Adipocyte (in vitro differentiated cells): ENCODE data around the gene DDA1.
"Not testable (repeated sequence)": the region's sequence is repeated elsewhere in the genome, so short reads cannot be mapped to it uniquely, and the experiment has no call there.

Source experiments
- DNase-seq: peaks from one replicate; pipeline ENCODE4 v3.0.0-alpha.2; 2015; ENCODE audit warnings: low read depth
- H3K27me3 ChIP-seq: replicated peaks from 2 replicates; pipeline ENCODE4 v1.7.0; 2013; ENCODE audit warnings: mild to moderate bottlenecking, low read length, moderate library complexity; ENCODE audit not compliant: control insufficient read depth, insufficient read depth
- H3K36me3 ChIP-seq: 2 replicates; pipeline ENCODE4 v1.7.0; 2013; ENCODE audit warnings: low read length, mild to moderate bottlenecking, moderate library complexity; ENCODE audit not compliant: control insufficient read depth, insufficient read depth, severe bottlenecking
- H3K4me1 ChIP-seq: 2 replicates; pipeline ENCODE4 v1.7.0; 2013; ENCODE audit warnings: mild to moderate bottlenecking, low read length, moderate library complexity; ENCODE audit not compliant: control insufficient read depth, insufficient read depth
- H3K4me3 ChIP-seq: 2 replicates; pipeline ENCODE4 v1.7.0; 2013; ENCODE audit warnings: mild to moderate bottlenecking, low read length, moderate library complexity
- H3K9ac ChIP-seq: 2 replicates; pipeline ENCODE4 v1.7.0; 2013; ENCODE audit warnings: mild to moderate bottlenecking, low read length, moderate library complexity
- H3K9me3 ChIP-seq: 2 replicates; pipeline ENCODE4 v1.7.0; 2013; ENCODE audit warnings: mild to moderate bottlenecking, low read length, moderate library complexity; ENCODE audit not compliant: control insufficient read depth

DDA1 gene

DNA sequence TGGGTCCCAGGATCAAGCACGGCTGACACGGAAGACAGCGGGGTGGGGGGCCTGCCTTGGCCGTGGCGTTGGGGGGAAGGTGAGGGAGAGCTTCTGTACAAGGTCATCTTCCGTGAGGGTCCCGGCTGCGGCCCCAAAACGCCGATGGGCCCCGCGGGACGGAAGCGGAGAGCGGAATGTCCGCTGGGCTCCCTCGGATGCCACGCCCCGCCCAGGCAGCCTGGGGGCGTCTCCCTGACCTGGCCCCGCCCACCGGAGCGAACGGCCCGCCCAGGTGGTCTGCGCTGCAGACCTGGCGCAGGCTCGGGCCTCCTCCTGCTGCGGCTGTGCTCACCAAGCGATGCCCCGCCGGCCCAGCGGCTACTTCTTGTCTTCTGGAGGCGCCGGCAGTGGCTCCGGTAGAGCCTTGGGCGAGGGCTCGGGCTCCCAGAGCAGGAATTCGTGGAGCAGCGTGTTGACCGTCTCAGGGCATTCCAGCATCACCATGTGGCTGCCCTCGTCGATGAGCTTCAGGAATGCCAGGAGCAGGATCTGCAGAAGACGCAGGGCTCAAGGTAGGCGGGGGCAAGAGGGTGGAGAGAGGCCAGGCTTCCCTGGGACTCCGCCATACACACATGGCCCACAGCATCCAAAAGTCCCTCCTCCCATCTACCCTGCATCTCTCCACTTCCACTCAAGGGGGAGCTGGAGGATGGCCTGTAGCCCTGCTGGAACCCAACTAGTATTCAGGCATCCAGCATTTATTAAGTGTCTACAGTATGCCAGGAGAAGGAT is 16.9 kb upstream of the DDA1 start:
- H3K9me3 ChIP-seq, result no peaks in the 10 kb centered on the region
- peak overlapping the region; percentile 79 for H3K9ac ChIP-seq
- no peaks in the 10 kb centered on the region for H3K27me3 ChIP-seq
- no peaks in the 10 kb centered on the region for H3K36me3 ChIP-seq
- peak; percentile 93 for DNase-seq
- peak overlapping the region; percentile 82 for H3K4me3 ChIP-seq
- H3K4me1 ChIP-seq, result peaks cover 5% of the 10 kb centered on the region

DNA sequence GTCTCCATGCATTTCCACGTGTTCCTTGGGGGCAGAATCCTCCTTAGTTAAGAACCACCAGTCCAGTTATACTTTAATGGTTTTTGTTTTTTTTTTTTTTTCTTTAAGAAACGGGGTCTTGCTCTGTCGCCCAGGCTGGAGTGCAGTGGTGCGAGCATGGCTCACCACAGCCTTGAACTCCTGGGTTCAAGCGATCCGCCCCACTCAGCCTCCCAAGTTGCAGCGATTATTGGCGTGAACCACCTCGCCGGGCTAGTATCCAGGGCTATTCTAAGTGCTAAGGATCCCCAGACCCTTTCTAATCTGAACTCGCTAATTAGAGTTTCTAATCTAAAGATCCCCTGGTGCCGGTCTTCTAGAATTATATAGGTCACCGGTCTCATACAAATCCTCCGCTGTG is 15.8 kb upstream of the DDA1 start:
- no peaks in the 10 kb centered on the region for H3K36me3 ChIP-seq
- no peaks in the 10 kb centered on the region for H3K27me3 ChIP-seq
- DNase-seq, result no peak
- no peaks in the 10 kb centered on the region for H3K9me3 ChIP-seq
- H3K4me3 ChIP-seq, result no peak overlapping the region
- peaks cover 5% of the 10 kb centered on the region for H3K4me1 ChIP-seq
- H3K9ac ChIP-seq, result no peak overlapping the region

DNA sequence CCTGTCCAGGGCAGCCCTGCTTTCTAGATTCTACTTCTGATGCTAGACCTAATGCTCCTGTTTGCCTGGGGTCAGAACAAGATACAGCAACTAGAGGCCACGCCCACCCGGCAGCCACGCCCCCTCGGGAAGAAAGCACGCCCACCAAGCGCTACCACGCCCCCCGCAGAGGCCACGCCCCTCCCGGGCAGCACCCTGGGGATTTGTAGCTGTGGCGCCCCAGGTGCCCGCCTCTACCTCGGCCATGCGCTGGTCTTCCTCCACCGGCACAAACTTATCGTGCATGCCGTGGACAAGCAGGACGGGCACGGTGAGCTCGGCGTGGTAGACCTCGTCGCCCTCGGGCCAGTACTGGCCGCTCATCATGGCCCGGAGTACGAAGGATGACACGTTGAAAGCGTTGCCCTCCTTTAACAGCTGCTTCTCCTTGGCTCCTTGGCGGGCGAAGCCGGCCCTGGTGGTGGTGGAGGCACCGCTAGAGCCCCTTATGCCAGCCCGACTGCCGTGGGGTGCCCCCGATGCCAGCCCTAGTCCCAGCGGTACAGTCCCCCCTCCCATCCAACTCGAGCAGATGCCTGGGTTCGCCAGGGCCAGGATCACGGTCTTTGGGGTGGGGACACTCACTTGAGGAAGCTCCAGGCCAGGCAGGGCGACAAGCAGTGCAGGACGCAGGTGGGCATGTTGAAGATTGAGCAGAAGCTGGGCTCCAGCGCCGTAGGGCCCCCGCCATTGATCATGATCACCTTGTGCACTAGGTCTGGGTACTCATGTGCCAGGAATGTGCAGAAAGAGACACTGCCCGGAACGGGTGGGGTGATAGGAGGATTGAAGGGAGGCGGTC is 15.1 kb upstream of the DDA1 start:
- no peaks in the 10 kb centered on the region for H3K36me3 ChIP-seq
- DNase-seq, result peak; percentile 47
- H3K4me1 ChIP-seq, result peaks cover 5% of the 10 kb centered on the region
- H3K9ac ChIP-seq, result no peak overlapping the region
- no peaks in the 10 kb centered on the region for H3K27me3 ChIP-seq
- no peaks in the 10 kb centered on the region for H3K9me3 ChIP-seq
- no peak overlapping the region for H3K4me3 ChIP-seq

DNA sequence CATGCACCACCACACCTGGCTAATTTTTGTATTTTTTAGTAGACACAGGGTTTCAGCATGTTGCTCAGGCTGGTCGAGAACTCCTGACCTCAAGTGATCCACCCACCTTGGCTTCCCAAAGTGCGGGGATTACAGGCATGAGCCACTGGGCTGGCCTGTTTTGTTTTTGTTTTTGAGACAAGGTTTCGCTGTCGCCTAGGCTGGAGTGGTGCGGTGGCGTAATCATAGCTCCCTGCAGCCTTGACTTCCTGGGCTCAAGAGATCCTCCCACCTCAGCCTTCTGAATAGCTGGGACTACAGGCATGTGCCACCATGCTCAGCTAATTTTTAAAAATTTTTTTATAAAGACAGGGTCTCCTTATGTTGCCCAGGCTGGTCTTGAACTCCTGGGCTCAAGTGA is 13.8 kb upstream of the DDA1 start:
- H3K4me1 ChIP-seq, H3K27me3 ChIP-seq, H3K4me3 ChIP-seq, H3K9me3 ChIP-seq, H3K36me3 ChIP-seq, DNase-seq, H3K9ac ChIP-seq: not testable (repeated sequence)

DNA sequence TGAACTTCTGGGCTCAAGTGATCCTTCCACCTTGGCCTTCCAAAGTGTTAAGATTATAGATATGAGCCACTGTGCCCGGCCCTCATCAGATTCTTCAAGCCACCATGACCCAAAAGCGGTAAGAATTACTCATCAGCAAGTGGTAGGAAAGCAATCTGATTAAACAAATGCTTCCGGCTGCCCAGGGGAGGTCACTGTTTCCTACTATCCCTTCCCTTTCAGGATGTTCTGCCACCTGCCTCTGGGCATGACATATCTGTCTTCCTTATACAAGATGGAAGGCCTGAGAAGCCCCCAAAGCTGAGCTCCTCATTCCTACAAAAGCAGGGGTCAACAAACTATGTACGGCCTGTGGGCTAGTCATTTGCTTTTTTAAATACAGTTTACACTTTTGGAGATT is 13.1 kb upstream of the DDA1 start:
- Histone ChIP-seq H3K4me1 (peaks cover 5% of the 10 kb centered on the region), H3K27me3 (no peaks in the 10 kb centered on the region), H3K9ac (no peak overlapping the region), H3K9me3 (no peaks in the 10 kb centered on the region), H3K36me3 (no peaks in the 10 kb centered on the region), H3K4me3 (no peak overlapping the region)
- DNase-seq, result peak; percentile 15

DNA sequence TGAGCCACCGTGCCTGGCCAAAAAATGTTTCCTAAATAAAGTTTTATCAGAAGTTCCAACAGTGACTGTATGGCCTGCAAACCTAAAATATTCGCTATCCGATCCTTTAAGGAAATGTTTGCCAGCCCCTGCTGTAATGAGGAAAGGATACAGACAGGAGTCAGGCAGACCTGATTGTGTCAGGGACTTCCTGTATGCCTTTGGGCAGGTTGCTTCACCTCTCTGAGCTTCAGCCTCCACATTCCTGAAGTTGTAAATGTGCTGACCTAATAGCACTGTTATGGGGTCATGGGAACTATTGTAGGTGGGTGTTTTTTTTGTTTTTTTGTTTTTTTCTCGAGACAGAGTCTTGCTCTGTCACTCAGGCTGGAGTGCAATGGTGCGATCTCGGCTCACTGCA is 12.4 kb upstream of the DDA1 start:
- no peak overlapping the region for H3K4me3 ChIP-seq
- H3K27me3 ChIP-seq, result no peaks in the 10 kb centered on the region
- DNase-seq, result no peak
- H3K4me1 ChIP-seq, result peaks cover 5% of the 10 kb centered on the region
- H3K36me3 ChIP-seq, result no peaks in the 10 kb centered on the region
- H3K9me3 ChIP-seq, result no peaks in the 10 kb centered on the region
- no peak overlapping the region for H3K9ac ChIP-seq

DNA sequence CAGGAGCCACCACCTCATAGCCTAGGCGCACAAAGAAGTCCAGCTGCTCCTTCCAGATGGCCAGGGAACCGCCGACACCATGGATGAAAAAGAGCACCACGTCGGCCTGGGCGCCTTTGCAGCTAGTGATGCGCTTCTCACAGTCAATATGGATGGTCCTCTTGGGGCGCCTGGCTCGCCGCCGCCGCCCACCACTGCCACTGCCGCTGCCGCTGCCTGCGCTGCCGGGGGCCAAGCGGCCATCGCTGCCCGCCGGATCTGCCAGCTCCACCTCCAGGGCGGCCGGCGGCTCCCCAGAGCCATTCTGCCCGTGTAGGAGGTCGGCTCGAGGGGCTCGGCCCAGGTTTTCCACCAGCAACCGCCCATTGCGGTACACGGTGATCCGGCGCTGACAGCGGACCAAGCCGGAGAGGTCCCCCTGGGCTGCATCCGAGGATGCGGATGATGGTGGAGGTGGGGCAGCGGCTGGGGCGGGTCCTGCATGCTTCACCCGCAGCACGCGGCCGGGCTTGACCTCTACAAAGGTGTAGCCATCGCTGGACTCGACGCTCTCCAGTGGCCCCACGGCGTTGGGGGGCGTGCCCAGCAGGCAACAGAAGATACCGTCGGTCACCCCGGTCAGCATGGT is 8.3 kb upstream of the DDA1 start:
- Histone ChIP-seq H3K36me3 (no peaks in the 10 kb centered on the region), H3K9ac (no peak overlapping the region), H3K27me3 (no peaks in the 10 kb centered on the region), H3K4me3 (no peak overlapping the region), H3K9me3 (no peaks in the 10 kb centered on the region), H3K4me1 (peaks cover 24% of the 10 kb centered on the region)
- no peak for DNase-seq

DNA sequence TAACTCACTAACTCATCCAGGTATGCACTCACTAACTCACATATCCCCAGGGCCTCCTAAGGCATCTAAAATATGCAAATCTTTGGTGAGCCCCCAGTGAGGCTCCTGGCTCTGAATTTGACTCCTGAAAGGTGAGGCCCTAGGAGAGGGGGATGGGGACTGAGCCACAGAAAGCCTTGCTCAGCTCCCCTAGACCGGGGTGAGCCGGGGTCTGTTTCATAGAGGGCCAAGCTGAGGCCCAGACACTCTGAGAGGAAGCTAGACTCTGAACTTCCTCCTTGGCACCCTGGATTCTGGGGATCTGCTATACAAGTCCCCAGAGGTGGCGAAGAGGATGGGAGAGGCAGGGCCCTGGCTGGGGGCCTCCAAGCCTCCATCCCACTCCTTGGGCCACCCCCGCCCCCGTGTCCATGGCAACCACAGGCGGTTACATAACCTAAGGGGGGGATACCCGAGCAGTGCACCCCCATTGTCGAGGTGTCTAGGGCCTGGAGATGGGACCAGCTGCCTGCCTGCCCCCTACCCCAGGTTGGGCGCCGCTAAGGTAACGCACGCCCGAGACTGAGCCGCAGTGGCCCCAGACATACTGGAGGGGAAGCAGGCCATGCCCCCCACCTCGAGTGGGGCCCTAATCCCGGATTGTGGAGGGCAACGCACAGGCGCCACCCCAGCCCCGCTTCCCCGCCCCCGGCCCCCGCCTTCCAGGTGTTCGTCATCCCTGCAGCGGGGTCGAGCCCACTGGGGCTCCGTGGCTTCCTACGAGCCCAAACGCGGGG is 6.8 kb upstream of the DDA1 start:
- peak overlapping the region; percentile 78 for H3K9ac ChIP-seq
- no peaks in the 10 kb centered on the region for H3K36me3 ChIP-seq
- H3K27me3 ChIP-seq, result no peaks in the 10 kb centered on the region
- no peaks in the 10 kb centered on the region for H3K9me3 ChIP-seq
- peak overlapping the region; percentile 79 for H3K4me3 ChIP-seq
- DNase-seq, result no peak
- peaks cover 31% of the 10 kb centered on the region for H3K4me1 ChIP-seq

DNA sequence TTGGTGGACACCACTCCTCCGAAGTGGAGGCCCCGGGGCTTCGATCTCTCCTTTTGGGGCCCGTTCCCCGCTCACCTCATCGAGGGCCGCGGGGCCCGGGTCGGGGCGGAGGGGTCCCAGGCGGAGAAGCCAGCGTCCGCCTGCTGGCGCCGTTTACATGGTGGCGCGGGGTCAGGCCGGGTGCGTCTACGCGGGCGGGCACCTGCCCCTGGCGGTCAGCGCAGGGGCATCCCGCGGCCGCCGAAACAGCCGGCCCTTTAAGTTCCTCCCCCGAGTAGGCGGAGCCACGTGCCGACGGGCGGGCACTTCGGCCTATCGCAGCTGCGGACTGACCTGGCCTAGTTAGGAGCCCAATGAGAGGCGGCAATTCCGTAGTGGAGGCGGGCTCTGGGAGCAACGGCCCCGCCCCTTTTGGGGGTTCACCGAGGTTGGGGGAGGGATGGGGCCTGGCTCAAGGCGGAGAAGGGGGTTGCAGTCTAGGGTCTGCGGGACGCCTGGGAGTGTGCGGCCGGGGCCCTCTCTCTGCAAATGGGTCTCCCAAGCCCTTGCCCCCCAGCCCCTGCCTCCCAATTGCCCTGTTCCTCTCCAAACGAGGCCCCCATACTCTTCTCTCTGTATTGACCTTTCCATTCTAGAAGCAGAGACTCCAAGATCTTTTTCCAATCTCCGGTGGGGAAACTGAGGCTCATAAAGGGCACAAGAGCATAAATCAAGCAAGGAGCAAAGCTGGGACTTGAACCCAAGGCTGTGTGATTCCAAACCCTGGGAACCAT is 6.0 kb upstream of the DDA1 start, which contains the start of gene ABHD8:
Gene ABHD8 (minus strand): TSS at position 259 of the 773 bp plus-strand sequence. CDS start 1,809 bp downstream, outside the sequence.
- H3K4me1 ChIP-seq, result peaks cover 31% of the 10 kb centered on the region
- DNase-seq, result peak; percentile 99
- no peaks in the 10 kb centered on the region for H3K27me3 ChIP-seq

DNA sequence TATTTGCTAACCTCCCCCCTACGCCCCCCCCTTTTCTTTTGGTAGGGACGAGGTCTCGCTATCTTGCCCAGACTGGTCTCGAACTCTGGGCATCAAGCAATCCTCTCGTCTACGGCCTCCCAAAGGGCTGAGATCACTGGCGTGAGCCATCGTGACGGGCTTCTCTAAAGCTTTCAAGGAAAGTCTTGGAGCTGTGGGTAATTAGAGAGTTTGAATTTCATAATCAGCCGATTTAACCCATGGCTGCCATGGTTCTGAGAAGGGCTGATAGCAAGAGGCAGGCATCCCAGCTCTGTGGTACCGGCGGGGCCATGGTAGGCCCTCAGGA is 5.5 kb upstream of the DDA1 start:
- no peaks in the 10 kb centered on the region for H3K27me3 ChIP-seq
- no peaks in the 10 kb centered on the region for H3K9me3 ChIP-seq
- peaks cover 31% of the 10 kb centered on the region for H3K4me1 ChIP-seq
- DNase-seq, result no peak
- H3K4me3 ChIP-seq, result peak overlapping the region; percentile 79
- no peaks in the 10 kb centered on the region for H3K36me3 ChIP-seq
- H3K9ac ChIP-seq, result peak overlapping the region; percentile 95

More for the DNA sequence above, 6.0 kb upstream of the DDA1 start, which contains the start of gene ABHD8:
- peak within 1 kb of the TSS; percentile 95 for H3K9ac ChIP-seq
- no peaks in the 10 kb centered on the region for H3K36me3 ChIP-seq
- peak within 1 kb of the TSS; percentile 79 for H3K4me3 ChIP-seq
- no peaks in the 10 kb centered on the region for H3K9me3 ChIP-seq
